CD4-positive, alpha-beta T cell (primary cell): Measurements from ENCODE around the gene ERH. TPM values are rescaled to one million over a fixed set of nuclear protein-coding genes. Genes with fewer than 3 reads are reported as not detected.

Experiments used
- ATAC-seq: fragments of 200-7000 bp; cut with Tn5 transposase; one replicate; pipeline ENCODE4 v1.10.0; 2022; ENCODE audit warnings: mild to moderate bottlenecking; ENCODE audit not compliant: poor library complexity
- CTCF ChIA-PET: fragments of 350-600 bp; sonication (Branson Sonifier 250); formaldehyde crosslinking; loops from one replicate; lab custom pipeline; 2021; ENCODE audit warnings: antibody characterized with exemption, inconsistent platforms; lab: Charles Lee
- POLR2A ChIA-PET: fragments of 350-600 bp; sonication (Branson Sonifier 250); formaldehyde crosslinking; loops from one replicate; lab custom pipeline; 2021; ENCODE audit warnings: antibody characterized with exemption, inconsistent platforms; lab: Charles Lee
- DNase-seq, 14 experiments: peaks; one replicate each; pipeline ENCODE4 v3.0.0-alpha.2; 2013 to 2020; ENCODE audit warnings: mixed read lengths in 2 of 14
- H3K27ac ChIP-seq, 2 donors: one replicate each; pipeline versions ENCODE4 v1.5.1 to v1.7.0; 2013; ENCODE audit warnings: low read length in 2 of 2, low read depth in 1 of 2, mild to moderate bottlenecking in 1 of 2
- H3K27me3 ChIP-seq, 2 experiments: 1 replicate in 1 of 2; 2 replicates in 1 of 2; pipeline versions ENCODE4 v1.6.1 to v1.7.0; 2013; ENCODE audit warnings: low read length in 2 of 2, control low read depth in 1 of 2, mild to moderate bottlenecking in 1 of 2, moderate library complexity in 1 of 2; ENCODE audit not compliant: insufficient read depth in 2 of 2, control insufficient read depth in 1 of 2
- H3K36me3 ChIP-seq: one replicate; pipeline ENCODE4 v1.6.1; 2013; ENCODE audit warnings: low read length, control low read depth; ENCODE audit not compliant: insufficient read depth
- H3K4me1 ChIP-seq: one replicate; pipeline ENCODE4 v1.6.1; 2013; ENCODE audit warnings: low read length, control low read depth; ENCODE audit not compliant: insufficient read depth
- H3K4me3 ChIP-seq: one replicate; pipeline ENCODE4 v1.5.1; 2013; ENCODE audit warnings: mild to moderate bottlenecking, low read length, moderate library complexity
- H3K9me3 ChIP-seq, 2 experiments: 1 replicate in 1 of 2; 2 replicates in 1 of 2; pipeline versions ENCODE4 v1.6.1 to v1.7.0; 2013; ENCODE audit warnings: low read length in 2 of 2, mild to moderate bottlenecking in 2 of 2, control low read depth in 1 of 2, moderate library complexity in 1 of 2; ENCODE audit not compliant: control insufficient read depth in 1 of 2, insufficient read depth in 1 of 2
- H3K27ac Mint-ChIP-seq: one replicate; pipeline ENCODE4 v1.8.0; 2020; ENCODE audit warnings: mixed read lengths
- H3K27me3 Mint-ChIP-seq: one replicate; pipeline ENCODE4 v1.8.0; 2021; ENCODE audit warnings: mixed read lengths
- H3K36me3 Mint-ChIP-seq: one replicate; pipeline ENCODE4 v1.8.0; 2021; ENCODE audit warnings: low read depth, mixed read lengths
- H3K4me1 Mint-ChIP-seq: one replicate; pipeline ENCODE4 v1.8.0; 2021; ENCODE audit warnings: low read depth, mixed read lengths
- H3K4me3 Mint-ChIP-seq: one replicate; pipeline ENCODE4 v1.8.0; 2020; ENCODE audit warnings: mild to moderate bottlenecking, mixed read lengths
- H3K9me3 Mint-ChIP-seq: one replicate; pipeline ENCODE4 v1.8.0; 2020; ENCODE audit warnings: mixed read lengths
- CTCF ChIP-seq: fragments of 200-600 bp; IDR thresholded peaks from one replicate; pipeline ENCODE4 v1.8.0; 2022; ENCODE audit warnings: antibody characterized with exemption, mild to moderate bottlenecking
- intact Hi-C, 2 experiments: fragments of 100-400 bp; cut with DNase I in 1 of 2; cut with micrococcal nuclease in 1 of 2; formaldehyde crosslinking; loops; one replicate each; pipeline versions ENCODE4 v1.15.1 to v1.9.0; 2023 to 2025; cut with DNase I, micrococcal nuclease
- total RNA-seq, 174 experiments: library from RNA in 2 of 174; stranded (reverse) in 2 of 174; gene quantifications; one replicate each; pipeline ENCODE4 v1.2.3 and lab custom pipeline; 2021 to 2026

ERH gene
- total RNA-seq, 2 experiments from 2014 or later = 87.0 to 96.3 TPM

GRCh38 chr14:69358233-69358963 is 39.7 kb downstream of the ERH start:
- Histone ChIP-seq H3K9me3 (no peaks in the 10 kb centered on the region), H3K36me3 (no peaks in the 10 kb centered on the region), H3K4me1 (peaks cover 17% of the 10 kb centered on the region), H3K27me3 (no peaks in the 10 kb centered on the region), H3K27ac (no peak overlapping the region), H3K4me3 (no peak overlapping the region)
- Mint-ChIP-seq H3K4me3 (no peak overlapping the region), H3K27me3 (no peaks in the 10 kb centered on the region), H3K36me3 (no peaks in the 10 kb centered on the region), H3K27ac (no peak overlapping the region), H3K4me1 (peaks cover 9% of the 10 kb centered on the region), H3K9me3 (no peaks in the 10 kb centered on the region)
- intact Hi-C loops = no loop called here
- ChIA-PET POLR2A (no interaction called here), CTCF (no interaction called here)
- ATAC-seq (no peak), DNase-seq (no peak)
- TF ChIP-seq CTCF = no peak

- Histone ChIP-seq H3K27me3 (no peaks in the 10 kb centered on the region), H3K27ac (no peak overlapping the region), H3K4me3 (no peak overlapping the region), H3K4me1 (peaks cover 17% of the 10 kb centered on the region), H3K36me3 (no peaks in the 10 kb centered on the region), H3K9me3 (no peaks in the 10 kb centered on the region)
- intact Hi-C loops = no loop called here
- POLR2A ChIA-PET = no interaction called here
- no peak for TF ChIP-seq CTCF
- no peak overlapping the region for H3K27ac Mint-ChIP-seq
- no peak overlapping the region for H3K4me3 Mint-ChIP-seq
- no peak for ATAC-seq
- no peaks in the 10 kb centered on the region for H3K36me3 Mint-ChIP-seq
- H3K27me3 Mint-ChIP-seq = no peaks in the 10 kb centered on the region
- H3K9me3 Mint-ChIP-seq = no peaks in the 10 kb centered on the region
- no peak for DNase-seq
- CTCF ChIA-PET = no interaction called here
- H3K4me1 Mint-ChIP-seq = peaks cover 9% of the 10 kb centered on the region
Observed at GRCh38 chr14:69357544-69358200, 40.4 kb downstream of the ERH start.

GRCh38 chr14:69356903-69357543 is 41.1 kb downstream of the ERH start:
- no peak overlapping the region for H3K27ac ChIP-seq
- H3K27me3 ChIP-seq = no peaks in the 10 kb centered on the region

More at GRCh38 chr14:69356903-69357543, 41.1 kb downstream of the ERH start:
- no peak for TF ChIP-seq CTCF
- Mint-ChIP-seq H3K4me3 (no peak overlapping the region), H3K27me3 (no peaks in the 10 kb centered on the region), H3K9me3 (no peaks in the 10 kb centered on the region), H3K36me3 (no peaks in the 10 kb centered on the region), H3K27ac (no peak overlapping the region), H3K4me1 (peaks cover 9% of the 10 kb centered on the region)
- CTCF ChIA-PET = no interaction called here
- ATAC-seq (no peak), DNase-seq (no peak)
- no peak overlapping the region for H3K4me3 ChIP-seq
- intact Hi-C loops = no loop called here
- H3K36me3 ChIP-seq = no peaks in the 10 kb centered on the region
- POLR2A ChIA-PET = no interaction called here
- H3K4me1 ChIP-seq = peaks cover 17% of the 10 kb centered on the region
- H3K9me3 ChIP-seq = no peaks in the 10 kb centered on the region
